Fibroblast of skin of left biceps (primary cell): ENCODE measurements around the gene EIF3K.
A peak's percentile ranks its signal among the peaks of the same experiment; 100 is the strongest.

Experiments
- DNase-seq, 2 experiments: peaks; one replicate each; pipeline ENCODE4 v3.0.0-alpha.2; 2013; ENCODE audit warnings: low read depth in 2 of 2

The EIF3K gene

DNA sequence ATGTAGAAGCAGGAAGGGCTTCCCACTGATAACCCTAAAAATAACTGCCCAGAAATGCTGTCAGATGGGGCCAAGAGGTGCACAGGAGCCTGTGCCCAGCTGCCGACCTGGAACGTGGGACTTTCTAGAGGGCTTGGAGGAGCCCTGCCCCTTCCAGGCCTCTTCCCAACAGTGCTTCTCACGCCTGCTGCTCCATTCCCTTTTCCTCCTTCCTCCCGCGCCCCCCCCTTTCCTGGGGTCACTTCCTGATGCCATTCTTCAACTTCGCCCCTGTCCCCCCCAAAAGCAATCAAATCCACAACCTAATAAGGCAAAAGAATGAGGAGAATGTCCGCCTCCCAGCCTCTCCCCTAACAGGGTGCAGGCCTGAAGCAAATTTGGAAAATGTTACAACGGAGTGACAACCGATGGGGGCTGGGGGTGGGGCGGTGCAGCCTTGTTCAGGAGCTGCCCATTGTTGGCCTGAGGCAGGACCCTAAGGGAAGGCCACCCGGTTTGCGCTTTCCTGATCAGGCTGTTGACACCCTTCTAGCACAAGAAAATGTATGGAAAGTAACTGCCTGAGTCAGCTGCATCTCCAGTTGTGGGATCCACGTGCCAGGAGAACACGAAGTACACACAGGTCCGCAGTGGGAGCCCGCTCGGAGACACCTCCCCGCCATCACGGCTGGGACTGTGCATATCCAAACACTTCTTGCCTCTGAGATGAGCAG, 47.1 kb downstream of the EIF3K start:
- peak; percentile 87 for DNase-seq

DNA sequence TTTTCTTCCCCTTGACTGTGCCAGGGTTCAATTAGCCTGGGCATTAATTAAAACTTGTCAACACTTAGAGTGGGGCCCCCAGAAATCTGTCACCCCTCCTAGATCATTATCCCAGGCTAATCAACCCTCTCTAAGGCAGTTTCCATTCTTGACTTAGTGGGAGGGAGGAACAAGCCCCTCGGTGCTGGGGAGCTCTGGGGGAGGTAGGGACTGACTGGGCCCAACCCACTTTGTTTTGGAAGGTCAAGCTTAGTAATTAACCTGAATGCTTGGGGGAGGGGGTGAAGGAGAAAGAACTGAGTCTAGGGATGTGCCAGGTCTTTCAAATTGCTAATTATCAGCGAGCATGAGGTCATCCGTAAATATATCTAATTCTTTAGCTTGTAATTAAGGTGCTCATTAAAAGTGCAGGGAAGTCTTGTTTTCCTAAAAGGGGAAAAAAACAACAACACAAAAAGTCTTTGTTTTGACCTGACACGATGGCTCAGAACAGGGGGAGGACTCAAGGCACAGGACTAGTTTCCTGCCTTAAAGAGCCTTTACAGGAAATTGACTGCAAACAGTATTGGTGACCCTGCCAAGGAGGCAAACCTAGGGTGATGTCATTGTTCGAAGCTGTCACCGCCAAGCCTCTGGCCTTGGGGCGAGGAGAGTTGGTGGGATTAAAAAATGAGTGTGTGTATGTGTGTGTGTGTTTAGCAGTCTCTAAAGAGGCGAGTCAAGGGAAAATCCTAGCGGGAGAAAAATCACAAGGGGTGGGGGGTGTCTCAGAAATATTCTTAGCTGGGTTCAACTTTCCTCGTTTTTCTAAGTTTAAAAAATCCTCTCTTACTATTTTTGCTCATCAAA, 47.9 kb downstream of the EIF3K start:
- no peak for DNase-seq

DNA sequence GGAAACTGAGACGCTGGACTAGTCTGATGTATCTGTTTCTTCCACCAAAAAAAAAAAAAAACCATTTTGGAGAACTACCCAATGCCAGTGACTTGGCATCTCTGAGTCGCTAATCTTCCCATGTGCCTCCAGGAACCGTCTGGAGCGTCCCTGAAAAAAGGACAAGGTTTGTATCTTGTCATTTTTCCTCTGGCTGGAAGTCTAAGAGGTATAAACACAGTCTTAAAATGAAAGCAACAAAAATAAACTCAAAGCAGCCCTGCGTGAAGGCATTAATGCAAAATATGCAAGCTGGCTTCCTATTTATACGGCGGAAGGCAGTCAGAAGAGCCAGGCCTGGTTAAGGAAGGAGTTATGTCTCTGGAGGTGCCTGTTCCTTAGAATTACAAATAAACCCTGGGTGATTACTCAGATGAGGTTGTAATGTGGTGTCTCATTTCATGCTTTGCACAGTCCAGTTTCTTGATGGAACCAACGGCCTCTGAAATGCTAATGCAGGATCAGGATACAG, 48.7 kb downstream of the EIF3K start:
- DNase-seq, result no peak

GRCh38 chr19:38669552-38669951, 50.6 kb downstream of the EIF3K start:
- no peak for DNase-seq

DNA sequence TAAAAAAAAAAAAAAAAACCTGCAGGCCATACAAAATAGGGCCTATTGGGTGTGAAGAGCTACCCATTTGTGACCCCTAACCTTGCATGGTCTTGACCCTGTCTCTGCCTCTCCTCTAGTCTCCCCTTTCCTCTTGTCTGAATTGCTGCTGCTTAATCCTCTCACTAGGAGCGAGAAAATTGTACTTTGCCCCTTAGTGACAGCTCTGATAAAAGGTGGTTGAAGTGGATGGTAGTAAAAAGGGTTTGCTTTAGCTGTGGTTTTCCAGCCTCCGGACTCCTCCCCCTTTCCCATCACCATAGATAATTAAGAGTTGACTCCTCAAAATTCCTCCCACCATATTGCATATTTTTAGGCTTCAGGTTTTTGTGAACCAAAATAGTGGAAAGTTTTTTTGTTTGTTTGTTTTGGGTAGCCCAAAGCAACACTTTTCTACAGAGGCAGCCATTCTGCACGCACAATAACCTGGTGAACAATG, 52.0 kb downstream of the EIF3K start:
- DNase-seq, result no peak

GRCh38 chr19:38671654-38672053, 52.7 kb downstream of the EIF3K start:
- DNase-seq, result no peak

GRCh38 chr19:38673030-38673429, 54.0 kb downstream of the EIF3K start:
- no peak for DNase-seq

DNA sequence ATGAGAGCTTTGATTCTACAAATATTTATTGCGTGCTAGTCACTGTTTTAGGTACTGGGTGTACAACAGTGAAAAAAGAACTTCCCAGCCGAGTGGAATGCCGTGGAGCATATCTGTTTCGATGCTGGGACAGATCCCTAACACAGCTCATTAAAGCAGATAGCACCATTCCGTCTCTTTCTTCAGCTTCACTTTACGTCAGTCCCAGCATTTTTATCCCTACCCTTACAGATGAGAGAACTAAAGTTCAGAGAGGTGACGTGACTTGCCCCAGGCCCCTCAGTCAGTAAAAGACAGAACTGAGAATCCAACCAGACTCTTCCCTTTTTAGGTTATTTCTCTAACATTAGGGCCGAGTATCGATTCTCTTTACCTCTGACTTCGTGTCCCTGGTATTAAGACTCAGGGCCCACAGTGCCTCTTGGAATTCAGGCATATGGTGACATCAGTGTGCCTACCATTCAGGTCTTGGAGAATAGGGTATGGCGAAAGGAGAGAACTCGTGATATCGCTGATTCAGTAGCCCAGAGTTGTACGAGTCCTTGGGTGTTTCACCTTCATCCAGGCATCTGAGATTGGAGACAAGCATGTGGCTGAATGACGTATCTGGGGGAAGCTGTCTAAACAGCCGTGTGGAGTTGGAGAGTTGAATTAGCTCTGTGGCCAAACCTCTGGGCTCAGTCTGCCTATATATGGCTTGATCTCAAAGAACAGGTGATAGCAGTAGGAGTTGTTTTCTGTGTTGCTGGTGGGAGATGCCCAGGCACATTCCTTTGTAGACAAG, 55.6 kb downstream of the EIF3K start:
- DNase-seq, result no peak

DNA sequence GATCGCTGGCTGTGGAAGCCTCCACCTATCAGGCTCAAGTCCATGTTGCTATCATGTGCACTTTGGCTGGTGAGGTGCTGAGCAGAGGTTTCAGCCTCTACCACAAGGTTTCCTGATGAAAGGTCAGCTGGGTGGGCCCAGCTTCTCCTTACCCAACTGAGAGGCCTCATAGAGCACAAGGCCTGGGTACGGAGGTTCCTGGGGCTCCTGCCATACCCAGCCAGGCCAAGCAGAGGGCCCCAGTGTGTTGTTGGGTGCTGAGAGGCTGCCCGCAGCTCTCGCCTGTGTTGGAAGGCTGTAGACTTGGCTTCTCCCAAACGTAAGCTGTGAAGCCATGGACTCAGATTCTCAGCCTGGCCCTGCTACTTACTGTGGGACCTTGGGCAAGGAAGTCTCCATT, 56.6 kb downstream of the EIF3K start:
- no peak for DNase-seq

GRCh38 chr19:38676023-38676877, 57.3 kb downstream of the EIF3K start:
- DNase-seq, result peak in 1 of 2 experiments; percentile 70

DNA sequence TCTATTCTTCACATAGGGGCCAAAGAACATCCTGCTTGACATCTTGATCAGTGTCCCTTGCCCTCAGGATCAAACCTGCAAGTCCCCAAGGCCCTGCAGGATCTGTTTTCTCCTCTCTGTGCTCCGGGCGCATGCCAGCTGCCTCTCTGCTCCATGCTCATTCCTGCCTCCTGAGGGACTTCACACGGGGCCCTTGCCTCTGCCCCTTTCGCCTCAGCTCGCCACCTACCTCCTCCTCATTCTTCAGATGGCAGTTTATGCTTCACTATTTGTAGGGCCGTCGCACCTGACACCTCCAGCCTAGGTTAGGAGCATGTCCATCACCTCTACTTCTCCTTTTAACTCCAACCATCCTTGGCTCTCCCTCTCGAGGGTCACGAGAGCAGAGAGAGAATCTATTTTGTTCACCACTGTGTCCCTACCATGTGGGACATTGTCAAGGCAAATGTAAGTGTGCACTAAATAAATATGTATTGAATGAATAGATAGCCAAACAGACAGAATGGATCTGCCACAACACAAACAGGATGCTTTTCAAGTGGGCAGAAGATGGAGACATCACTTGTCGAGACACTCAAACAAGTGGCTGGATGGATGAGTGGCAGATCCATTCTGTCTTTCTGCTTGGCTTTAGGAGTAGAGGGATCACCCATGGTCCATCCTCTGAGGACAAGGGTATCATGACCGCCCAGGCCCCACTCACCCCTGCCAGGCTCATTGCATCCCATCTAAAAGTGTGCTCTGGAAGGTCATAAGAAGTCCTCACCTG, 58.1 kb downstream of the EIF3K start:
- no peak for DNase-seq

GRCh38 chr19:38678217-38678890, 59.4 kb downstream of the EIF3K start:
- DNase-seq, result no peak

DNA sequence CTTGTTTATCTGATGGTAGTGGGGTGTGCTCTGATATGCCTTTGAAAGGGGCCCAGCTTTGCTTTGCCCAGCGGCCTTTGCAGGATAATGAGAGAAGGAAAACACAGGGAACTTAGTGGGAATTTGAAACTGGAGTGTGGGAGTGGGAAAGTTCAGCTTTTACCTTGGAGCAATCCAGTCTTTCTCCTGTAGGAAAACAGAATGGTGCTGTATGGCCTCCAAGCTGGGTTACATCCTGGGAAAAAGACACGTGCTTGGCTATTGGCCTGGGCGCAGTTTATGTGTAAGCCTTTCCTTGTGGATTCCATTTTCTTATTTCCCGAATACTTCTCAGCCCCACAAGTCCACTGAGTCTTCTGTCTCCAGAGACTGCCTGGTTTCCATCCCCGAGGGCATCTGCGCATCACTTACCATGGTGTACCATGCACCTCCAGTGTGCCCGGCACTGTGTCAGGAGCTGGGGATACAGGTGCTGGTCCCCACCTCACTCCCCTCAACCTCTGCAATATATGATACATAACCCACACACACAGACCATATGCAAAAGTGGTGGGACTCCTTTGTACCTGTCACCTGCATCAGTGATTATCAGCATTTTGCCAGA, 60.0 kb downstream of the EIF3K start:
- no peak for DNase-seq

GRCh38 chr19:38679839-38680238, 60.9 kb downstream of the EIF3K start:
- DNase-seq, result no peak

- no peak for DNase-seq
Observed at GRCh38 chr19:38682195-38682867, 63.3 kb downstream of the EIF3K start.

GRCh38 chr19:38682872-38683392, 63.9 kb downstream of the EIF3K start:
- no peak for DNase-seq

DNA sequence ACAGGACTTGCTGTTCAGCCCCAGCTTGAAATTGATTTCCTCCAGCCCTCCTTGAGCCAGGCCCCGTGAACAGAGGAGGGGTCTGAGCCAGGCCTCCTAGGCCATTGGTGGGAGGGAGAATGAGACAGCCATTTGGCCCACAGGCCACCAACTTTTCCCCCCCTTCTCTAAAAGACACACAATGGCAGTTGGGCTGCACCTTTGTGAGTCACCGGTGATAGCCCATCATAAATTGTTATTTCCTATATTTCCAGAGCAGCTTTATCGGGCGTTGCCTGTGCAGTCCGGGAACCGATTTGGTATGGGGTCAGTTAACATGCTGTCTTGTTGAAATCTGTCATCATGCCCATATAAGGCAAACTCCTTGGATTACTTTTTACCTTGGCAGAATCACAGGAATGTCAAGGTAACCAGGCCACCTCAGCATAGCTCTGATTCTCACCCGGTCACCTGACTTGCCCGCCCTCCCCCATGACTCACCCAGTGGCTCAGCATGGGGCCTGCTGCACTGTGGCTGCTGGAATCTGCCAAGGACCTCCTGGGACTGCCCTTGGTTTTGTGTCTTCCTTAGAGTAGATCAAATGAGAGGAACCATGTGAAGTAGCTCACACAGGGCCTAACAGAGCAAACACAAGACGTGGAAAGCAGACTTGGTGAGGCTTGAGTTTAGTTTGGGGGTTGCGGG, 64.5 kb downstream of the EIF3K start:
- DNase-seq, result peak; percentile 71 to 77
